GM12878 (cell line): Measurements from ENCODE around the gene RNU2-1. TPM values are rescaled to one million over a fixed set of nuclear protein-coding genes. Genes with fewer than 3 reads are reported as not detected.

Experiments
- ATAC-seq: fragments of 200-7000 bp; cut with Tn5 transposase; 3 replicates; pipeline ENCODE4 v1.9.1; 2020; ENCODE audit warnings: mild to moderate bottlenecking, moderate library complexity
- BruUV-seq: library from RNA; stranded (reverse); fragments of 400-500 nt; replicated peaks from 2 replicates; lab custom pipeline; 2021; lab: Mats Ljungman, UMichigan
- CTCF ChIA-PET: fragments of 300-600 bp; sonication (Branson Sonifier 250); formaldehyde crosslinking; extraction: SDS; loops from one replicate; lab custom pipeline; 2021; ENCODE audit warnings: inconsistent platforms; lab: Yijun Ruan, JAX
- POLR2A ChIA-PET: fragments of 350-600 bp; formaldehyde crosslinking; extraction: SDS; loops from one replicate; lab custom pipeline; 2021; ENCODE audit warnings: inconsistent platforms; lab: Charles Lee
- RAD21 ChIA-PET: fragments of 300-600 bp; sonication (Branson Sonifier 250); formaldehyde crosslinking; loops from one replicate; lab custom pipeline; 2023; ENCODE audit warnings: antibody characterized with exemption; ENCODE audit not compliant: unreplicated experiment; lab: Charles Lee
- SMC1A ChIA-PET: fragments of 300-600 bp; sonication (Branson Sonifier 250); formaldehyde crosslinking; loops from one replicate; lab custom pipeline; 2023; ENCODE audit not compliant: unreplicated experiment, uncharacterized antibody; lab: Charles Lee
- DNase-seq: peaks from one replicate; pipeline ENCODE4 v3.0.0-alpha.2; 2011; ENCODE audit warnings: low read depth, low spot score
- FAIRE-seq: peaks from 3 replicates; lab custom pipeline; 2011; peaks lifted over from hg19 to GRCh38; lab: Jason Lieb, UNC
- H2AFZ ChIP-seq: 2 replicates; pipeline ENCODE4 v1.6.0; 2011; ENCODE audit warnings: low read depth, low read length, control low read depth; ENCODE audit not compliant: control insufficient read depth
- H3K27ac ChIP-seq: 2 replicates; pipeline ENCODE4 v1.5.1; 2011; ENCODE audit warnings: control low read depth; ENCODE audit not compliant: control insufficient read depth, insufficient read depth
- H3K27me3 ChIP-seq, 2 experiments: replicated peaks in 1 of 2; 2 replicates each; pipeline versions ENCODE4 v1.6.0 to v1.6.1; 2011; ENCODE audit warnings: low read length in 1 of 2; ENCODE audit not compliant: control insufficient read depth in 2 of 2, insufficient read depth in 2 of 2
- H3K36me3 ChIP-seq, 2 experiments: 2 replicates each; pipeline ENCODE4 v1.5.1; 2011; ENCODE audit warnings: low read length in 1 of 2; ENCODE audit not compliant: control insufficient read depth in 2 of 2, insufficient read depth in 2 of 2
- H3K4me1 ChIP-seq: 2 replicates; pipeline ENCODE4 v1.6.1; 2011; ENCODE audit warnings: mild to moderate bottlenecking, low read length, moderate library complexity, mixed read lengths; ENCODE audit not compliant: control insufficient read depth, insufficient read depth
- H3K4me2 ChIP-seq: 2 replicates; pipeline ENCODE4 v1.6.0; 2011; ENCODE audit warnings: control low read depth; ENCODE audit not compliant: control insufficient read depth, insufficient read depth
- H3K4me3 ChIP-seq: fragments of 200-600 bp; sonication (generic); 2 replicates; pipeline ENCODE4 v1.5.1; 2016
- H3K79me2 ChIP-seq: 2 replicates; pipeline ENCODE4 v1.6.0; 2011; ENCODE audit warnings: low read length; ENCODE audit not compliant: control insufficient read depth, insufficient read depth
- H3K9ac ChIP-seq: 2 replicates; pipeline ENCODE4 v1.8.0; 2011; ENCODE audit warnings: low read length, control low read depth, mixed read lengths; ENCODE audit not compliant: control insufficient read depth, insufficient read depth
- H3K9me3 ChIP-seq: replicated peaks from 3 replicates; pipeline ENCODE4 v1.5.1; 2011; ENCODE audit warnings: mild to moderate bottlenecking, low read length; ENCODE audit not compliant: control insufficient read depth, insufficient read depth
- H4K20me1 ChIP-seq: 2 replicates; pipeline ENCODE4 v1.6.0; 2011; ENCODE audit not compliant: control insufficient read depth, insufficient read depth
- ATF2 ChIP-seq: IDR thresholded peaks from 2 replicates; pipeline ENCODE4 v1.6.1; 2012; ENCODE audit warnings: low read length, inconsistent platforms
- POLR2A ChIP-seq: IDR thresholded peaks from 2 replicates; pipeline ENCODE4 v1.6.1; 2011; ENCODE audit warnings: low read depth, mild to moderate bottlenecking, low read length
- RFX5 ChIP-seq: IDR thresholded peaks from 2 replicates; pipeline ENCODE4 v1.6.1; 2011; ENCODE audit warnings: low read depth, low read length, improper control_type of control experiment
- WGBS: methylation state at CpG from one replicate; pipeline ENCODE4 v1.1.6; 2016; ENCODE audit warnings: low lambda C conversion rate; ENCODE audit not compliant: insufficient replicate concordance, insufficient coverage; ENCODE audit errors: missing lambda C conversion rate; 5-methylcytosine and 5-hydroxymethylcytosine counted together
- in situ Hi-C: fragments of 300-500 bp; cut with MboI; formaldehyde crosslinking; loops from 9 replicates; pipeline ENCODE4 v1.14.3; 2018; ENCODE audit warnings: mixed read lengths
- intact Hi-C: fragments of 100-400 bp; cut with micrococcal nuclease; formaldehyde crosslinking; loops from one replicate; pipeline ENCODE4 v1.14.2; 2022; ENCODE audit not compliant: unreplicated experiment
- polyA plus RNA-seq, 11 experiments: library from polyadenylated mRNA; depleted of rRNA in 4 of 11; unstranded in 6 of 11; stranded (reverse) in 5 of 11; fragments of >200 nt; fragmentation: Nextera tagmentation in 4 of 11; fragmentation: Illumina TruSeq in 1 of 11; extraction: Ambion mirVana in 4 of 11; extraction: Trizol in 1 of 11; gene quantifications; 1 replicate in 1 of 11; 2 replicates in 10 of 11; pipeline versions ENCODE4 v1.2.1 to v1.2.3, GENCODE V29; 2011 to 2016; ENCODE audit warnings: inconsistent platforms in 2 of 11, missing spikeins in 2 of 11, low read depth in 1 of 11
- total RNA-seq, 4 experiments: library from RNA; depleted of rRNA in 3 of 4; stranded (reverse); fragments of >200 nt in 3 of 4; fragmentation: Illumina TruSeq in 1 of 4; extraction: Trizol in 1 of 4; gene quantifications; 2 replicates each; pipeline versions ENCODE4 v1.2.1 to v1.2.3, GENCODE V29; 2013 to 2021

Gene RNU2-1
- total and polyA plus RNA-seq, 10 of the 15 experiments (the other 5 are each of a cell fraction or from before 2014, with no cell fraction given), result 17.5 to 9,631 (median 17.7) TPM; not detected in 7

GRCh38 chr17:43224146-43224705 lies 9.6 kb downstream of the RNU2-1 start (continued):
- TF ChIP-seq ATF2, result no peak
- TF ChIP-seq, all 136 proteins: peak for 0

GRCh38 chr17:43220511-43221125 lies 13.2 kb downstream of the RNU2-1 start:
- ChIA-PET CTCF (interaction anchor here (0.5 kb wide), 1 partner anchor 494 kb away, joined by 4 read pairs; no protein-coding TSS in a partner anchor), SMC1A (no interaction called here)
- peak; percentile 20; the same call in 1 of the 2 replicates for TF ChIP-seq POLR2A
- no peak for TF ChIP-seq RFX5

More at GRCh38 chr17:43220511-43221125, 13.2 kb downstream of the RNU2-1 start:
- no TSS peak for BruUV-seq
- no peaks in the 10 kb centered on the region for H3K4me1 ChIP-seq
- no peak overlapping the region for H2AFZ ChIP-seq
- no peak overlapping the region for H3K4me2 ChIP-seq
- no peak overlapping the region for H3K9ac ChIP-seq
- H3K79me2 ChIP-seq, result no peaks in the 10 kb centered on the region
- H3K9me3 ChIP-seq, result no peaks in the 10 kb centered on the region
- ATAC-seq (no peak), DNase-seq (no peak), FAIRE-seq (no peak)
- RAD21 ChIA-PET, result no interaction called here
- in situ Hi-C loops, result loop anchor here (25.0 kb wide), 7 partner anchors 442 to 1642 kb away; partner anchors contain the start of genes DNAJC7, EIF1, HDAC5 and MEOX1
- 97% methylated on average over 9 of the region's 9 CpGs for WGBS
- H3K4me3 ChIP-seq, result no peak overlapping the region
- POLR2A ChIA-PET, result no interaction called here
- H3K27me3 ChIP-seq, result no peaks in the 10 kb centered on the region
- intact Hi-C loops, result no loop called here
- peaks cover 2 to 9% of the 10 kb centered on the region in 2 experiments; a peak in 3 of 4 replicates for H3K36me3 ChIP-seq
- no peak overlapping the region for H3K27ac ChIP-seq
- no peaks in the 10 kb centered on the region for H4K20me1 ChIP-seq
